Mesenchymal stem cell (in vitro differentiated cells and primary cell): ENCODE measurements around the gene SIVA1.

Experiments
- DNase-seq: peaks from one replicate; pipeline ENCODE4 v3.0.0-alpha.2; 2013
- H2AFZ ChIP-seq: one replicate; pipeline ENCODE4 v1.6.1; 2013; ENCODE audit warnings: low read depth, mild to moderate bottlenecking, control low read depth, inconsistent platforms, low read length, moderate library complexity
- H2AK5ac ChIP-seq: 2 replicates; pipeline ENCODE4 v1.6.1; 2013; ENCODE audit warnings: low read length, moderate library complexity, mild to moderate bottlenecking, inconsistent platforms; ENCODE audit not compliant: severe bottlenecking
- H2BK120ac ChIP-seq: one replicate; pipeline ENCODE4 v1.6.1; 2013; ENCODE audit warnings: low read depth, mild to moderate bottlenecking, inconsistent platforms, low read length, moderate library complexity
- H2BK12ac ChIP-seq, 2 experiments: one replicate each; pipeline ENCODE4 v1.6.1; 2013; ENCODE audit warnings: inconsistent platforms in 2 of 2, low read length in 2 of 2, mild to moderate bottlenecking in 2 of 2, moderate library complexity in 2 of 2, control low read depth in 1 of 2
- H2BK15ac ChIP-seq: one replicate; pipeline ENCODE4 v1.6.1; 2013; ENCODE audit warnings: mild to moderate bottlenecking, low read depth, inconsistent platforms; ENCODE audit not compliant: poor library complexity, severe bottlenecking
- H2BK5ac ChIP-seq: 2 replicates; pipeline ENCODE4 v1.6.1; 2013; ENCODE audit warnings: low read depth, mild to moderate bottlenecking, low read length, control low read depth, inconsistent platforms; ENCODE audit not compliant: poor library complexity, severe bottlenecking
- H3K14ac ChIP-seq, 2 experiments: one replicate each; pipeline ENCODE4 v1.6.1; 2013; ENCODE audit warnings: inconsistent platforms in 2 of 2, low read length in 2 of 2, control low read depth in 1 of 2, mild to moderate bottlenecking in 1 of 2, moderate library complexity in 1 of 2
- H3K18ac ChIP-seq, 2 experiments: one replicate each; pipeline ENCODE4 v1.6.1; 2013; ENCODE audit warnings: inconsistent platforms in 2 of 2, low read length in 2 of 2, control low read depth in 1 of 2, low read depth in 1 of 2, mild to moderate bottlenecking in 1 of 2
- H3K23ac ChIP-seq, 2 experiments: one replicate each; pipeline ENCODE4 v1.6.1; 2013; ENCODE audit warnings: inconsistent platforms in 2 of 2, low read length in 2 of 2, mild to moderate bottlenecking in 2 of 2, moderate library complexity in 2 of 2, control low read depth in 1 of 2
- H3K27ac ChIP-seq: 2 replicates; pipeline ENCODE4 v1.5.1; 2013; ENCODE audit warnings: mild to moderate bottlenecking, moderate library complexity, low read length, control low read depth, inconsistent platforms; ENCODE audit not compliant: poor library complexity, severe bottlenecking
- H3K27me3 ChIP-seq, 2 experiments: 2 replicates each; pipeline versions ENCODE4 v1.6.1 to v1.7.0; 2013; ENCODE audit warnings: low read length in 2 of 2, mild to moderate bottlenecking in 2 of 2, moderate library complexity in 2 of 2, control low read depth in 1 of 2, inconsistent platforms in 1 of 2; ENCODE audit not compliant: control insufficient read depth in 1 of 2, insufficient read depth in 1 of 2
- H3K36me3 ChIP-seq, 2 experiments: 2 replicates each; pipeline versions ENCODE4 v1.6.1 to v1.7.0; 2013; ENCODE audit warnings: low read length in 2 of 2, control low read depth in 1 of 2, inconsistent platforms in 1 of 2, low read depth in 1 of 2, mild to moderate bottlenecking in 1 of 2; ENCODE audit not compliant: insufficient read depth in 2 of 2, control insufficient read depth in 1 of 2
- H3K4ac ChIP-seq, 2 experiments: one replicate each; pipeline ENCODE4 v1.6.1; 2013; ENCODE audit warnings: inconsistent platforms in 2 of 2, low read length in 2 of 2, mild to moderate bottlenecking in 2 of 2, moderate library complexity in 2 of 2, control low read depth in 1 of 2, low read depth in 1 of 2
- H3K4me1 ChIP-seq: 2 replicates; pipeline ENCODE4 v1.6.1; 2013; ENCODE audit warnings: low read depth, low read length, control low read depth; ENCODE audit not compliant: control insufficient read depth, insufficient read depth
- H3K4me2 ChIP-seq: 2 replicates; pipeline ENCODE4 v1.6.1; 2013; ENCODE audit warnings: low read length, mild to moderate bottlenecking, inconsistent platforms; ENCODE audit not compliant: poor library complexity, severe bottlenecking
- H3K4me3 ChIP-seq, 2 experiments: 2 replicates each; pipeline versions ENCODE4 v1.5.1 to v1.7.0; 2013; ENCODE audit warnings: low read length in 2 of 2, mild to moderate bottlenecking in 2 of 2, control low read depth in 1 of 2, low read depth in 1 of 2; ENCODE audit not compliant: insufficient read depth in 1 of 2
- H3K79me1 ChIP-seq: replicated peaks from 2 replicates; pipeline ENCODE4 v1.6.1; 2013; ENCODE audit warnings: mild to moderate bottlenecking, control low read depth, low read length, inconsistent platforms; ENCODE audit not compliant: poor library complexity, severe bottlenecking
- H3K9ac ChIP-seq: 2 replicates; pipeline ENCODE4 v1.7.0; 2013; ENCODE audit warnings: mild to moderate bottlenecking, low read length, moderate library complexity
- H3K9me3 ChIP-seq: 2 replicates; pipeline ENCODE4 v1.7.0; 2013; ENCODE audit warnings: mild to moderate bottlenecking, low read length; ENCODE audit not compliant: control insufficient read depth
- H4K8ac ChIP-seq: one replicate; pipeline ENCODE4 v1.6.1; 2013; ENCODE audit warnings: inconsistent platforms, mild to moderate bottlenecking, low read length, moderate library complexity
- H4K91ac ChIP-seq: one replicate; pipeline ENCODE4 v1.6.1; 2013; ENCODE audit warnings: mild to moderate bottlenecking, low read length, inconsistent platforms
- WGBS: methylation state at CpG from one replicate; pipeline ENCODE4 v1.1.7; 2013; ENCODE audit warnings: mixed read lengths; 5-methylcytosine and 5-hydroxymethylcytosine counted together

Gene SIVA1

GRCh38 chr14:104734051-104734587 lies 18.8 kb upstream of the SIVA1 start:
- H2BK120ac ChIP-seq, result peak overlapping the region; percentile 77
- no peaks in the 10 kb centered on the region for H3K79me1 ChIP-seq
- H3K36me3 ChIP-seq, result no peaks in the 10 kb centered on the region
- peaks cover 12% of the 10 kb centered on the region for H3K4me1 ChIP-seq
- peak overlapping the region; percentile 14 to 90 for H2BK12ac ChIP-seq
- H3K27me3 ChIP-seq, result peaks cover 7 to 11% of the 10 kb centered on the region in 2 experiments
- peak overlapping the region; percentile 56 to 84 for H3K4ac ChIP-seq
- H2BK5ac ChIP-seq, result no peak overlapping the region
- no peak overlapping the region for H3K27ac ChIP-seq
- H2AFZ ChIP-seq, result no peak overlapping the region
- H3K23ac ChIP-seq, result no peak overlapping the region
- H4K91ac ChIP-seq, result peak overlapping the region; percentile 85
- DNase-seq, result no peak
- no peak overlapping the region for H3K4me3 ChIP-seq
- peak overlapping the region; percentile 52 for H4K8ac ChIP-seq
- H2BK15ac ChIP-seq, result peak overlapping the region; percentile 54
- H3K9ac ChIP-seq, result no peak overlapping the region
- WGBS, result 79% methylated on average over 6 of the region's 6 CpGs
- no peak overlapping the region for H3K4me2 ChIP-seq
- no peak overlapping the region for H2AK5ac ChIP-seq
- H3K9me3 ChIP-seq, result no peaks in the 10 kb centered on the region
- peak overlapping the region; percentile 27 to 49 for H3K18ac ChIP-seq
- peak overlapping the region in 1 of 2 experiments; percentile 53 for H3K14ac ChIP-seq

DNA sequence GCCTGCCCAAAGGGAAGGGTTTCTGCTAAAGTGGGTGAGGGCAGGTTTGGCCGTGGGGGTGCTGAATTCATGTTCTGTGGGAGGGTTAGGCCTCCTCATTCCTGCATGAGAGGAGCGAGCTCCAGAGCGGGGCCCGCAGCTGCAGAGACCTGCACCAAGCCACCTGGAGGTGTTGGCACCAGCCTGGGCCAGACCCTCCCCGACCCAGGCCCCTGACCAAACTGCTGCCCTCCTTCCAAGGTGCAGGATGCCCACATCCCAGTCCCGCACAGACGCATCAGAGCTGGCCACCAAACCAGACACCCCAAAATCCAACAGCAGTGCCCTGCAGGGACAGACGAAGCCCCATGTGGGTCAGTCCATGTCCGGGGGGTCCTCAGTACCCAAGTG lies 18.4 kb upstream of the SIVA1 start:
- no peak overlapping the region for H3K4me3 ChIP-seq
- peak overlapping the region; percentile 27 to 93 for H3K18ac ChIP-seq
- no peak overlapping the region for H3K4me2 ChIP-seq
- H2BK5ac ChIP-seq, result no peak overlapping the region
- no peaks in the 10 kb centered on the region for H3K9me3 ChIP-seq
- no peaks in the 10 kb centered on the region for H3K79me1 ChIP-seq
- no peak overlapping the region for H3K14ac ChIP-seq
- H3K36me3 ChIP-seq, result no peaks in the 10 kb centered on the region
- H2BK12ac ChIP-seq, result peak overlapping the region; percentile 91 to 98
- H4K91ac ChIP-seq, result peak overlapping the region; percentile 100
- H3K9ac ChIP-seq, result no peak overlapping the region
- peaks cover 12% of the 10 kb centered on the region for H3K4me1 ChIP-seq
- no peak overlapping the region for H2AFZ ChIP-seq
- H3K27me3 ChIP-seq, result peaks cover 7 to 14% of the 10 kb centered on the region in 2 experiments
- peak overlapping the region; percentile 44 for H2BK15ac ChIP-seq
- whole genome bisulfite sequencing, result 96% methylated on average over 7 of the region's 9 CpGs
- H3K27ac ChIP-seq, result no peak overlapping the region
- H3K4ac ChIP-seq, result peak overlapping the region; percentile 56 to 84
- no peak overlapping the region for H4K8ac ChIP-seq
- H3K23ac ChIP-seq, result no peak overlapping the region
- peak overlapping the region; percentile 77 for H2BK120ac ChIP-seq
- H2AK5ac ChIP-seq, result no peak overlapping the region
- no peak for DNase-seq

DNA sequence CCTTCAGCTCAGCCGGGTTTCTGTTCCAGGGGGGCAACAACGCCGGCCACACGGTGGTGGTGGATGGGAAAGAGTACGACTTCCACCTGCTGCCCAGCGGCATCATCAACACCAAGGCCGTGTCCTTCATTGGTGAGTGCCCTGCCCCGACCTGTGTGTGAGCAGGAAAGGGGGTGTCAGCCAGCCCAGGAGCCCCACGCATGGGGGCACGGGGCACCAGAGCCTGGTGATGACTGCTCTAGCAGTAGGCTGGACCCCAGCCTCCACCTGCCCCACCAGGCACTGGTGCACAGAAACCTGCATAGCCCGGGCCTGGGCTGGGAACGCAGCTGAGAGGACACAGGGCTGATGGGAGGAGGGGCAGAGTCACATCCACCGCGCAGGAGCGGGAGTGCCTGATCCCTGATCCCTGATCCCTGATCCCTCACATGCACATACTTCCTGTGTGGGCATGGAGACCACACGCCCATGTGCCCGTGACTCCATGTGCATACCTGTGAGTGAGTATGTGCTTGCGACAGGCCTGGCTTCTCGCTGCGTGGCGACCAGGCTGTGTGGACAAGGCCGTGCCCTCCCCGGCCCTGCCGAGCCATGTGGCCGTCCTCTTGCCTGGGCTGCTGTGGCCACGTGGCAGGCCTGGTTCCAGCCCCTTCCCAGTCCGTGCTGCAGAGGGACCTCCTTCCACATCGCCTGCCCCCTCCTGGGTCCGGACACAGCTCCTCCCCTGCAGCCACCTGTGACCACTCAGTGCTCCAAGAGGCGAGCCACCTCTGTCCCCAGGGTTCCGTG lies 17.8 kb upstream of the SIVA1 start:
- peaks cover 12% of the 10 kb centered on the region for H3K4me1 ChIP-seq
- H4K91ac ChIP-seq, result peak overlapping the region; percentile 100
- H2BK5ac ChIP-seq, result no peak overlapping the region
- H3K23ac ChIP-seq, result no peak overlapping the region
- no peak overlapping the region for H3K9ac ChIP-seq
- H3K4me2 ChIP-seq, result no peak overlapping the region
- H3K36me3 ChIP-seq, result peaks cover 0 to 2% of the 10 kb centered on the region in 2 experiments
- no peak overlapping the region for H2AFZ ChIP-seq
- no peaks in the 10 kb centered on the region for H3K9me3 ChIP-seq
- no peaks in the 10 kb centered on the region for H3K79me1 ChIP-seq
- H2BK12ac ChIP-seq, result peak overlapping the region; percentile 91 to 98
- peak overlapping the region in 1 of 2 experiments; percentile 82 for H3K14ac ChIP-seq
- peak overlapping the region; percentile 93 to 97 for H3K18ac ChIP-seq
- H3K4me3 ChIP-seq, result no peak overlapping the region
- DNase-seq, result no peak
- H4K8ac ChIP-seq, result peak overlapping the region; percentile 97
- H3K27me3 ChIP-seq, result peaks cover 7 to 14% of the 10 kb centered on the region in 2 experiments
- peak overlapping the region; percentile 56 to 84 for H3K4ac ChIP-seq
- H3K27ac ChIP-seq, result no peak overlapping the region
- peak overlapping the region; percentile 96 for H2BK15ac ChIP-seq
- peak overlapping the region; percentile 85 for H2BK120ac ChIP-seq
- WGBS, result 92% methylated on average over 31 of the region's 31 CpGs
- no peak overlapping the region for H2AK5ac ChIP-seq
